Heart left ventricle (tissue), 16 donors: ENCODE data around the gene LAT. TPM values are rescaled to one million over a fixed set of nuclear protein-coding genes. Genes with fewer than 3 reads are reported as not detected.
"Not testable (repeated sequence)": the region's sequence is repeated elsewhere in the genome, so short reads cannot be mapped to it uniquely, and the experiment has no call there.

ENCODE experiments used
- ATAC-seq, 4 donors: fragments of 200-7000 bp; cut with Tn5 transposase; one replicate each; pipeline ENCODE4 v1.9.1; 2020 to 2022; ENCODE audit warnings: moderate library complexity in 4 of 4, mild to moderate bottlenecking in 3 of 4, moderate number of reproducible peaks in 1 of 4
- DNase-seq, 5 donors: peaks; one replicate each; pipeline ENCODE4 v3.0.0-alpha.2; 2020
- H3K27ac ChIP-seq, 12 donors: fragments of 200-600 bp; sonication (generic) in 4 of 12; one replicate each; pipeline versions ENCODE4 v1.5.0 to v1.8.0; 2016 to 2022; ENCODE audit warnings: mild to moderate bottlenecking in 2 of 12
- H3K27me3 ChIP-seq, 9 donors: fragments of 200-600 bp; sonication (generic) in 2 of 9; one replicate each; pipeline versions ENCODE4 v1.5.1 to v1.8.0; 2016 to 2022; ENCODE audit warnings: mild to moderate bottlenecking in 3 of 9
- H3K36me3 ChIP-seq, 9 donors: fragments of 200-600 bp; sonication (generic) in 2 of 9; one replicate each; pipeline versions ENCODE4 v1.5.0 to v1.8.0; 2018 to 2022; ENCODE audit warnings: mild to moderate bottlenecking in 2 of 9
- H3K4me1 ChIP-seq, 12 donors: fragments of 200-600 bp; sonication (generic) in 4 of 12; one replicate each; pipeline versions ENCODE4 v1.5.0 to v1.8.0; 2016 to 2022; ENCODE audit warnings: mild to moderate bottlenecking in 3 of 12
- H3K4me3 ChIP-seq, 12 donors: fragments of 200-600 bp; sonication (generic) in 4 of 12; one replicate each; pipeline versions ENCODE4 v1.5.0 to v1.8.0; 2017 to 2022; ENCODE audit warnings: mild to moderate bottlenecking in 9 of 12, moderate library complexity in 4 of 12
- H3K9me3 ChIP-seq, 12 donors: fragments of 200-600 bp; sonication (generic) in 4 of 12; one replicate each; pipeline versions ENCODE4 v1.5.0 to v1.8.0; 2016 to 2022; ENCODE audit warnings: mild to moderate bottlenecking in 1 of 12
- POLR2A ChIP-seq, 2 donors: fragments of 450-650 bp; IDR thresholded peaks; one replicate each; pipeline ENCODE4 v1.6.1; 2017; ENCODE audit warnings: antibody characterized with exemption in 2 of 2, mild to moderate bottlenecking in 2 of 2, moderate library complexity in 2 of 2
- WGBS, 4 donors: extraction: QIAGEN DNeasy Blood & Tissue Kit in 2 of 4; methylation state at CpG; one replicate each; pipeline versions ENCODE4 v1.1.5 to v1.1.7; 2013 to 2018; 5-methylcytosine and 5-hydroxymethylcytosine counted together
- intact Hi-C, 10 donors: fragments of 100-400 bp; cut with DNase I; formaldehyde crosslinking; loops; one replicate each; pipeline versions ENCODE4 v1.11.1 to v1.14.2; 2022
- polyA plus RNA-seq, 2 donors: library from polyadenylated mRNA; stranded (reverse); fragments of 200-250 nt; gene quantifications; one replicate each; pipeline ENCODE4 v1.2.3, GENCODE V29; 2013
- total RNA-seq, 9 donors: library from RNA; depleted of rRNA in 2 of 9; stranded (reverse); fragments of >200 nt in 2 of 9; fragmentation: NEBNext Ultra II Directional in 3 of 9; extraction: Animal tissue kit (Norgen Biotek cat#: 25700) in 3 of 9; gene quantifications; one replicate each; pipeline versions ENCODE4 v1.1.0 to v1.2.4, GENCODE V29; 2016 to 2023
- TF ChIP-seq, protein P1 (sequence below), 12 donors: fragments of 200-600 bp; sonication (generic) in 4 of 12; IDR thresholded peaks; one replicate each; pipeline versions ENCODE4 v1.5.0 to v1.8.0; 2018 to 2022; ENCODE audit warnings: antibody characterized with exemption in 12 of 12, mild to moderate bottlenecking in 5 of 12
- donor health status: ischemic (EF 13 %, LVEDD 7.1; RV severe dilation, severe dysfunction).
- donor health status: healthy with polysubstance abuse.
- donor health status: DM: no; HTN: yes; CAD: no.
- donor health status: DM: no; HTN: no; CAD: no.
- donor health status: ischemic (EF 25% LVEDD 6.9; RV normal size, moderate dysfunction).
- donor health status: ischemic (EF 25% LVEDD 5.7; RV mildly dilated, moderate dysfunction).
- donor health status: healthy.
- donor health status: DM: yes; HTN: yes; CAD: no.
- donor health status: ischemic (EF 35%, LVEDD 5.7; RV mildly dilated, moderate dysfunction).
- donor health status: nonischemic (EF 11% LVEDD 7.7; RV severe dilation, severe dysfunction).
- donor health status: DM: yes; HTN: yes; CAD: no.
- donor health status: PGD.
- donor health status: ischemic (EF 29% LVEDD 5.4; RV normal size, mild dysfunction).
- donor health status: nonischemic (EF 23%, LVEDD 6.1; RV moderate dilation, normal function).

Gene LAT
- total and polyA plus RNA-seq, 11 donors: 0.62 to 7.7 (median 1.4) TPM; not detected in 1

- ATAC-seq (no peak), DNase-seq (no peak)
- intact Hi-C loops: loop anchor here in 1 of 10 donors (5.0 kb wide), 1 partner anchor 49 kb away; no protein-coding TSS in a partner anchor
- TF ChIP-seq, protein P1, sequence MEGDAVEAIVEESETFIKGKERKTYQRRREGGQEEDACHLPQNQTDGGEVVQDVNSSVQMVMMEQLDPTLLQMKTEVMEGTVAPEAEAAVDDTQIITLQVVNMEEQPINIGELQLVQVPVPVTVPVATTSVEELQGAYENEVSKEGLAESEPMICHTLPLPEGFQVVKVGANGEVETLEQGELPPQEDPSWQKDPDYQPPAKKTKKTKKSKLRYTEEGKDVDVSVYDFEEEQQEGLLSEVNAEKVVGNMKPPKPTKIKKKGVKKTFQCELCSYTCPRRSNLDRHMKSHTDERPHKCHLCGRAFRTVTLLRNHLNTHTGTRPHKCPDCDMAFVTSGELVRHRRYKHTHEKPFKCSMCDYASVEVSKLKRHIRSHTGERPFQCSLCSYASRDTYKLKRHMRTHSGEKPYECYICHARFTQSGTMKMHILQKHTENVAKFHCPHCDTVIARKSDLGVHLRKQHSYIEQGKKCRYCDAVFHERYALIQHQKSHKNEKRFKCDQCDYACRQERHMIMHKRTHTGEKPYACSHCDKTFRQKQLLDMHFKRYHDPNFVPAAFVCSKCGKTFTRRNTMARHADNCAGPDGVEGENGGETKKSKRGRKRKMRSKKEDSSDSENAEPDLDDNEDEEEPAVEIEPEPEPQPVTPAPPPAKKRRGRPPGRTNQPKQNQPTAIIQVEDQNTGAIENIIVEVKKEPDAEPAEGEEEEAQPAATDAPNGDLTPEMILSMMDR (IDR thresholded peaks at IDR 0.05): no peak
- TF ChIP-seq POLR2A (IDR thresholded peaks at IDR 0.05): no peak
- H3K9me3 ChIP-seq: no peaks in the 10 kb centered on the region
- peaks cover 0 to 12% (median 0%) of the 10 kb centered on the region in 12 donors for H3K4me1 ChIP-seq
- 67 to 86% (median 71%) methylated on average over 20 to 26 of the region's 26 CpGs for WGBS, 4 donors
- peak overlapping the region in 6 of 12 donors; percentile 19 to 48 (median 34) for H3K4me3 ChIP-seq
- no peaks in the 10 kb centered on the region for H3K27me3 ChIP-seq
- no peaks in the 10 kb centered on the region for H3K36me3 ChIP-seq
- H3K27ac ChIP-seq: no peak overlapping the region
Measured at GRCh38 chr16:28936784-28937155, 48.1 kb upstream of the LAT start.

DNA sequence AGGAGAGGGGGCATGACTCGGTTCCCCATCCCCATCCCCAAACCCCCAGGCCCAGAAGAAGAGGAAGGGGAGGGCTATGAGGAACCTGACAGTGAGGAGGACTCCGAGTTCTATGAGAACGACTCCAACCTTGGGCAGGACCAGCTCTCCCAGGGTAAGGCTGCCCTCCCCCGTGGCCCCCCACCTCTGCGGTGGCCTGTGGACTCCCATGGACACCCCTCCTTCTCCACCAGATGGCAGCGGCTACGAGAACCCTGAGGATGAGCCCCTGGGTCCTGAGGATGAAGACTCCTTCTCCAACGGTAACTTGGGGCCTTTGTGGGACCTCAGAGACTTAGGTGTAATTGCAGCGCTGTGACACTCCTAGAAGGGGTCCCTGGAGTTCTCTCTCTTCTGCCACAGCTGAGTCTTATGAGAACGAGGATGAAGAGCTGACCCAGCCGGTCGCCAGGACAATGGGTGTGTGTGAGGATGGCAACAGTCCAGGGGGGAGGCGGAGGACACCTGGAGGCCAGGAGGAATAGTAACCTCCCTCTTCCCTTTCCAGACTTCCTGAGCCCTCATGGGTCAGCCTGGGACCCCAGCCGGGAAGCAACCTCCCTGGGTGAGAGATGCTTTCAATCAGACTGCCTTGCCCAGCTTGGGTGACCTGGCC, 47.5 kb upstream of the LAT start:
- intact Hi-C loops: loop anchor here in 1 of 10 donors (5.0 kb wide), 1 partner anchor 50 kb away; no protein-coding TSS in a partner anchor
- no peak overlapping the region for H3K4me3 ChIP-seq
- no peak overlapping the region for H3K27ac ChIP-seq
- TF ChIP-seq, protein P1 (IDR thresholded peaks at IDR 0.05): no peak
- no peak for TF ChIP-seq POLR2A (IDR thresholded peaks at IDR 0.05)
- peaks cover 0 to 12% (median 0%) of the 10 kb centered on the region in 12 donors for H3K4me1 ChIP-seq
- H3K36me3 ChIP-seq: no peaks in the 10 kb centered on the region
- ATAC-seq (no peak), DNase-seq (no peak)
- 73 to 82% (median 77%) methylated on average over 11 to 14 of the region's 14 CpGs for WGBS, 4 donors
- H3K9me3 ChIP-seq: no peaks in the 10 kb centered on the region
- H3K27me3 ChIP-seq: no peaks in the 10 kb centered on the region

DNA sequence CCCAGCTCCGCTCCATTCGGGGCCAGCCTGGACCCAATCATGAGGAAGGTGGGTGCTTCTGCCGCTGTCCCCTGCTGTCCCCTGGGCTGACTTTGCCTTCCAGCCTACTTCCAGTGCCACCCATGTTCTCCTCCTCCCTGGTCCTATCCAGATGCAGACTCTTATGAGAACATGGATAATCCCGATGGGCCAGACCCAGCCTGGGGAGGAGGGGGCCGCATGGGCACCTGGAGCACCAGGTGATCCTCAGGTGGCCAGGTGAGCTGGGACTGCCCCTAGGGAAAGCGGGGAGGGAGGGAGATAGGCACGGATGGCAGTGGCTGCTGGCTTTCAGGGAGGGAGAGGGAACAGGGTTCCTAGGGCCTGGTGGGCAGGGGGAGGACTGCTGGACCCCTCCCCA, 46.1 kb upstream of the LAT start:
- WGBS, 4 donors: 80 to 91% (median 87%) methylated on average over 7 of the region's 7 CpGs
- intact Hi-C loops: loop anchor here in 1 of 10 donors (5.0 kb wide), 1 partner anchor 51 kb away; no protein-coding TSS in a partner anchor
- TF ChIP-seq POLR2A (IDR thresholded peaks at IDR 0.05): no peak
- TF ChIP-seq, protein P1 (IDR thresholded peaks at IDR 0.05): no peak

GRCh38 chr16:28939825-28940224, 45.0 kb upstream of the LAT start:
- intact Hi-C loops: loop anchor here in 4 of 10 donors (5.0 kb wide), 5 partner anchors 53 to 93 kb away; partner anchors contain the start of genes ATP2A1 (in 2 of the 4) and TUFM (in 1 of the 4)
- 89 to 95% (median 92%) methylated on average over 7 of the region's 7 CpGs for WGBS, 4 donors
- not testable (repeated sequence) for H3K36me3 ChIP-seq, H3K4me3 ChIP-seq, DNase-seq, H3K27me3 ChIP-seq, H3K27ac ChIP-seq, ATAC-seq, H3K9me3 ChIP-seq
- H3K4me1 ChIP-seq: peaks cover 0 to 12% (median 0%) of the 10 kb centered on the region in 12 donors

More for the DNA sequence above, 46.1 kb upstream of the LAT start:
- no peak for ATAC-seq
- no peak for DNase-seq
- Histone ChIP-seq H3K27ac (no peak overlapping the region), H3K4me3 (no peak overlapping the region), H3K4me1 (peaks cover 0 to 12% (median 0%) of the 10 kb centered on the region in 12 donors), H3K27me3 (no peaks in the 10 kb centered on the region), H3K36me3 (no peaks in the 10 kb centered on the region), H3K9me3 (no peaks in the 10 kb centered on the region)
